Measurements from ENCODE around the gene VASH1. TPM values are rescaled to one million over a fixed set of nuclear protein-coding genes. Genes with fewer than 3 reads are reported as not detected.

The VASH1 gene
- total and polyA plus RNA-seq, 2 of the 13 experiments (the other 11 are each of a cell fraction or from before 2014, with no cell fraction given): 0.11 to 0.24 TPM

DNA sequence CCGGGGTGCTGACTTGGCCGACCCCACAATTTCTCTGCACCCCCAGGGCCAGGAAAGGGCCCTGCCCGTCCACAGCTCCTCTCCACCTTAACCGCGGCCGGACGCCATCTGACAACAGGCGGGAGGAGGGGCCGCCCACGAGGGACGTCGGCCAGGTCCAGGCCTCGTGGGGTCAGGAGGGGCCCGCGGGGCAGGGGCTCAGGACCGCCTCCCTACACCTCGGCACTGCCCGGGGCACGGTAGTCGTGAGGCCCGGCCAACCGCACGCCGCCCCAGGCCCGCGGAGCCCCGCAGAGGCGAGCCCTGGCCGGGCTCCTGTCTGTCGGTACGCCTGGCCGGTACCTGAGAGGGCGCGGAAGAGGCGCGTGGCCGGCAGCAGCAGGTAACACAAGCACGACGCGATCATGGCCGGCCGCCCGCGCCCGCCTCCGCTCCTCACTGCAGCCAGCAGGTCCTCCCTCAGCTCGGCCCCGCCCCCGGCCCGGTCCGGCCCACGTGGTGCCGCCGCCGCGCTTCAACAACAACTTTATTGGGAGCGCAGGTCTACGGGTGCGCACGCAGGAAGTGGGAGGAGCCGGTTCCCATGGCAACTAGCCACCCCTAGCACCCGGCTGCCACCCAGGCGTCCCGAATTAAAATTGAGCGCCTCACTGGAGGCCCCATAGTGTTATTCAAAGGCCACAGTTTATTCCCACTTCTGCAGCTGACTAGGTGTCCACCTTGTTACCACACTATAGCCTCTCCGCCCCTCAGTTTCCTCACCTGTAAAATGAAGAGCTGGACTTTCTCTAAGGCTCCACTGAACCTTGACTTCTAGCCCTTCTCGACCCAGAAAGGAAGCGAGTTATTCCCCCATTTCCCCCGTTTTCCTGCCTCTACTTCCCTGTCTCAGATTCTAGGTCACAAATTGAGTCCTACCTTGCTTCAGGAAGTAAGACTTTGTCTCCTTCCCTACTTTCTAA is 51.4 kb downstream of the VASH1 start, which contains the start of gene ANGEL1 (continued):
- TF ChIP-seq, protein P1, sequence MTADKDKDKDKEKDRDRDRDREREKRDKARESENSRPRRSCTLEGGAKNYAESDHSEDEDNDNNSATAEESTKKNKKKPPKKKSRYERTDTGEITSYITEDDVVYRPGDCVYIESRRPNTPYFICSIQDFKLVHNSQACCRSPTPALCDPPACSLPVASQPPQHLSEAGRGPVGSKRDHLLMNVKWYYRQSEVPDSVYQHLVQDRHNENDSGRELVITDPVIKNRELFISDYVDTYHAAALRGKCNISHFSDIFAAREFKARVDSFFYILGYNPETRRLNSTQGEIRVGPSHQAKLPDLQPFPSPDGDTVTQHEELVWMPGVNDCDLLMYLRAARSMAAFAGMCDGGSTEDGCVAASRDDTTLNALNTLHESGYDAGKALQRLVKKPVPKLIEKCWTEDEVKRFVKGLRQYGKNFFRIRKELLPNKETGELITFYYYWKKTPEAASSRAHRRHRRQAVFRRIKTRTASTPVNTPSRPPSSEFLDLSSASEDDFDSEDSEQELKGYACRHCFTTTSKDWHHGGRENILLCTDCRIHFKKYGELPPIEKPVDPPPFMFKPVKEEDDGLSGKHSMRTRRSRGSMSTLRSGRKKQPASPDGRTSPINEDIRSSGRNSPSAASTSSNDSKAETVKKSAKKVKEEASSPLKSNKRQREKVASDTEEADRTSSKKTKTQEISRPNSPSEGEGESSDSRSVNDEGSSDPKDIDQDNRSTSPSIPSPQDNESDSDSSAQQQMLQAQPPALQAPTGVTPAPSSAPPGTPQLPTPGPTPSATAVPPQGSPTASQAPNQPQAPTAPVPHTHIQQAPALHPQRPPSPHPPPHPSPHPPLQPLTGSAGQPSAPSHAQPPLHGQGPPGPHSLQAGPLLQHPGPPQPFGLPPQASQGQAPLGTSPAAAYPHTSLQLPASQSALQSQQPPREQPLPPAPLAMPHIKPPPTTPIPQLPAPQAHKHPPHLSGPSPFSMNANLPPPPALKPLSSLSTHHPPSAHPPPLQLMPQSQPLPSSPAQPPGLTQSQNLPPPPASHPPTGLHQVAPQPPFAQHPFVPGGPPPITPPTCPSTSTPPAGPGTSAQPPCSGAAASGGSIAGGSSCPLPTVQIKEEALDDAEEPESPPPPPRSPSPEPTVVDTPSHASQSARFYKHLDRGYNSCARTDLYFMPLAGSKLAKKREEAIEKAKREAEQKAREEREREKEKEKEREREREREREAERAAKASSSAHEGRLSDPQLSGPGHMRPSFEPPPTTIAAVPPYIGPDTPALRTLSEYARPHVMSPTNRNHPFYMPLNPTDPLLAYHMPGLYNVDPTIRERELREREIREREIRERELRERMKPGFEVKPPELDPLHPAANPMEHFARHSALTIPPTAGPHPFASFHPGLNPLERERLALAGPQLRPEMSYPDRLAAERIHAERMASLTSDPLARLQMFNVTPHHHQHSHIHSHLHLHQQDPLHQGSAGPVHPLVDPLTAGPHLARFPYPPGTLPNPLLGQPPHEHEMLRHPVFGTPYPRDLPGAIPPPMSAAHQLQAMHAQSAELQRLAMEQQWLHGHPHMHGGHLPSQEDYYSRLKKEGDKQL (CRISPR knock-in tag; IDR thresholded peaks at IDR 0.05; ENCODE audit: low read depth): no peak; the same call in 1 of the 2 replicates
- TF ChIP-seq KLF12 (CRISPR knock-in tag; IDR thresholded peaks at IDR 0.05; ENCODE audit: borderline replicate concordance): peak; percentile 45; the same call in 1 of the 2 replicates
- no peak for TF ChIP-seq ZNF775 (CRISPR knock-in tag; IDR thresholded peaks at IDR 0.05; ENCODE audit: borderline replicate concordance)
- 0 out of 2 replicates have a peak, but pooled peaks have one; percentile 25 for TF ChIP-seq HOXA5 (CRISPR knock-in tag; IDR thresholded peaks at IDR 0.05)
- 0 out of 2 replicates have a peak, but pooled peaks have one; percentile 35 for TF ChIP-seq MIER2 (CRISPR knock-in tag; IDR thresholded peaks at IDR 0.05)
- no peak; the same call in 1 of the 2 replicates for TF ChIP-seq ZNF232 (CRISPR knock-in tag; IDR thresholded peaks at IDR 0.05; ENCODE audit: borderline replicate concordance)
- 0 out of 2 replicates have a peak, but pooled peaks have one; percentile 22 for TF ChIP-seq ZNF83 (CRISPR knock-in tag; IDR thresholded peaks at IDR 0.05; ENCODE audit: borderline replicate concordance)
- no peak for TF ChIP-seq ZNF570 (CRISPR knock-in tag; IDR thresholded peaks at IDR 0.05; ENCODE audit: borderline replicate concordance)
- TF ChIP-seq KDM5A (IDR thresholded peaks at IDR 0.05; ENCODE audit: borderline replicate concordance, low read length): no peak; the same call in 1 of the 2 replicates
- peak; percentile 96 for TF ChIP-seq SAP130 (CRISPR knock-in tag; IDR thresholded peaks at IDR 0.05; ENCODE audit: low read depth)
- TF ChIP-seq, protein P2, sequence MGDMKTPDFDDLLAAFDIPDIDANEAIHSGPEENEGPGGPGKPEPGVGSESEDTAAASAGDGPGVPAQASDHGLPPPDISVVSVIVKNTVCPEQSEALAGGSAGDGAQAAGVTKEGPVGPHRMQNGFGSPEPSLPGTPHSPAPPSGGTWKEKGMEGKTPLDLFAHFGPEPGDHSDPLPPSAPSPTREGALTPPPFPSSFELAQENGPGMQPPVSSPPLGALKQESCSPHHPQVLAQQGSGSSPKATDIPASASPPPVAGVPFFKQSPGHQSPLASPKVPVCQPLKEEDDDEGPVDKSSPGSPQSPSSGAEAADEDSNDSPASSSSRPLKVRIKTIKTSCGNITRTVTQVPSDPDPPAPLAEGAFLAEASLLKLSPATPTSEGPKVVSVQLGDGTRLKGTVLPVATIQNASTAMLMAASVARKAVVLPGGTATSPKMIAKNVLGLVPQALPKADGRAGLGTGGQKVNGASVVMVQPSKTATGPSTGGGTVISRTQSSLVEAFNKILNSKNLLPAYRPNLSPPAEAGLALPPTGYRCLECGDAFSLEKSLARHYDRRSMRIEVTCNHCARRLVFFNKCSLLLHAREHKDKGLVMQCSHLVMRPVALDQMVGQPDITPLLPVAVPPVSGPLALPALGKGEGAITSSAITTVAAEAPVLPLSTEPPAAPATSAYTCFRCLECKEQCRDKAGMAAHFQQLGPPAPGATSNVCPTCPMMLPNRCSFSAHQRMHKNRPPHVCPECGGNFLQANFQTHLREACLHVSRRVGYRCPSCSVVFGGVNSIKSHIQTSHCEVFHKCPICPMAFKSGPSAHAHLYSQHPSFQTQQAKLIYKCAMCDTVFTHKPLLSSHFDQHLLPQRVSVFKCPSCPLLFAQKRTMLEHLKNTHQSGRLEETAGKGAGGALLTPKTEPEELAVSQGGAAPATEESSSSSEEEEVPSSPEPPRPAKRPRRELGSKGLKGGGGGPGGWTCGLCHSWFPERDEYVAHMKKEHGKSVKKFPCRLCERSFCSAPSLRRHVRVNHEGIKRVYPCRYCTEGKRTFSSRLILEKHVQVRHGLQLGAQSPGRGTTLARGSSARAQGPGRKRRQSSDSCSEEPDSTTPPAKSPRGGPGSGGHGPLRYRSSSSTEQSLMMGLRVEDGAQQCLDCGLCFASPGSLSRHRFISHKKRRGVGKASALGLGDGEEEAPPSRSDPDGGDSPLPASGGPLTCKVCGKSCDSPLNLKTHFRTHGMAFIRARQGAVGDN (CRISPR knock-in tag; IDR thresholded peaks at IDR 0.05): peak; percentile 95
- no peak for TF ChIP-seq ZNF780A (CRISPR knock-in tag; IDR thresholded peaks at IDR 0.05)
- TF ChIP-seq ZBTB7B (CRISPR knock-in tag; IDR thresholded peaks at IDR 0.05): peak; percentile 45; the same call in 1 of the 2 replicates
- no peak for TF ChIP-seq ZNF24 (IDR thresholded peaks at IDR 0.05)
- peak; percentile 93 for TF ChIP-seq MXI1 (IDR thresholded peaks at IDR 0.05; ENCODE audit: borderline replicate concordance, low read depth, low read length)
- TF ChIP-seq RXRA (CRISPR knock-in tag; IDR thresholded peaks at IDR 0.05): peak; percentile 57
- peak; percentile 78; the same call in 1 of the 2 replicates for TF ChIP-seq ZNF547 (CRISPR knock-in tag; IDR thresholded peaks at IDR 0.05)
